ENCODE results near the gene LBX1. TPM values are rescaled to one million over a fixed set of nuclear protein-coding genes. Genes with fewer than 3 reads are reported as not detected.
"Not testable (repeated sequence)": the region's sequence is repeated elsewhere in the genome, so short reads cannot be mapped to it uniquely, and the experiment has no call there.

The LBX1 gene
- total RNA-seq, 1 donor from 2014 or later = not detected

DNA sequence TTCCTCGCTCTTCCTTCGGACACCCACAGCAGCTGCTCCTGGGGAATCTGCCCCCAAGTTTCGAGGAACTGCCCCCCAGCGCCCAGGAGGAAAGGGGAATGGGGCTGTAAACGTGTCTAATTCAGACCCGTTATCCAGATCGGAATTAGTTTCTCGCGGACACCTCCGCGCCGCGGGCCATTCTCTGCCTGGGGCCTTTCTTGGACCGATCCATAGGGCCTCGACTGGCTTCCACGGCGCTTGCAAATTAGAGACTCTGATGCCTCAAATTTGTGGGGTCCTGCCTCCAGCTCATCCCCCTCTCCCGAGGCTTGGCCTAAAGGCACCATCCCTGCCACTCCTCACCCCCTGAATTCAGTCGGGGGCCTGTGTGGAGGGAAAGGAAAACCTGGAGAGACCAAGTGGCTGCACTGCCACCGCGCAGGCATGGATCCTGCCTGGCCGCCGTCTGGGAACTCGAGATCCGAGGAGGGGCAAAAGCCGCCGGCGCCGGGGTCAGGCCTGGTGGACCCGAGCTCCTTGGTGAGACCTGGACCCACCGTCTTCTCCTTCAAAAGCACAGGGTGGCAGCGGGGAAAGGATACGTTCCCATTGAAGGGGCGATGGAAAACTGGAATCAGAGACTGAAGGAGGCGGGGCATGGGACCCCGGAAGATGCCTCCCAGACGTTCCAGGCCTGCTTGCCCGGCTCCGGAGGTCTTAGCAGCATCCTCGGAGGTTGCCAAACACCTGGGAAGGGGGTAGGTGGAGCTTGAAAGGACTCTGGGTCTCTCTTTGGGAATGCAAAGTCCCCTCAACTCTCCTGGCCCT, 13.7 kb downstream of the LBX1 start:
- Histone ChIP-seq H3K4me3 (no peak overlapping the region), H3K36me3 (no peaks in the 10 kb centered on the region), H3K27me3 (peaks cover 42% of the 10 kb centered on the region), H3K27ac (no peak overlapping the region), H3K4me1 (peaks cover 42% of the 10 kb centered on the region), H3K9me3 (no peaks in the 10 kb centered on the region)
- intact Hi-C loops (cut with DNase I) = loop anchor here (5.0 kb wide), 1 partner anchor 352 kb away; no protein-coding TSS in a partner anchor
- no peak for TF ChIP-seq POLR2A (IDR thresholded peaks at IDR 0.05)
- TF ChIP-seq, protein P1, sequence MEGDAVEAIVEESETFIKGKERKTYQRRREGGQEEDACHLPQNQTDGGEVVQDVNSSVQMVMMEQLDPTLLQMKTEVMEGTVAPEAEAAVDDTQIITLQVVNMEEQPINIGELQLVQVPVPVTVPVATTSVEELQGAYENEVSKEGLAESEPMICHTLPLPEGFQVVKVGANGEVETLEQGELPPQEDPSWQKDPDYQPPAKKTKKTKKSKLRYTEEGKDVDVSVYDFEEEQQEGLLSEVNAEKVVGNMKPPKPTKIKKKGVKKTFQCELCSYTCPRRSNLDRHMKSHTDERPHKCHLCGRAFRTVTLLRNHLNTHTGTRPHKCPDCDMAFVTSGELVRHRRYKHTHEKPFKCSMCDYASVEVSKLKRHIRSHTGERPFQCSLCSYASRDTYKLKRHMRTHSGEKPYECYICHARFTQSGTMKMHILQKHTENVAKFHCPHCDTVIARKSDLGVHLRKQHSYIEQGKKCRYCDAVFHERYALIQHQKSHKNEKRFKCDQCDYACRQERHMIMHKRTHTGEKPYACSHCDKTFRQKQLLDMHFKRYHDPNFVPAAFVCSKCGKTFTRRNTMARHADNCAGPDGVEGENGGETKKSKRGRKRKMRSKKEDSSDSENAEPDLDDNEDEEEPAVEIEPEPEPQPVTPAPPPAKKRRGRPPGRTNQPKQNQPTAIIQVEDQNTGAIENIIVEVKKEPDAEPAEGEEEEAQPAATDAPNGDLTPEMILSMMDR (IDR thresholded peaks at IDR 0.05) = no peak
- TF ChIP-seq POLR2AphosphoS5 (IDR thresholded peaks at IDR 0.05; ENCODE audit: insufficient read depth in 1 of 2, low read depth in 1 of 2) = no peak
- no peak for DNase-seq (ENCODE audit: extremely low spot score in 2 of 2)

DNA sequence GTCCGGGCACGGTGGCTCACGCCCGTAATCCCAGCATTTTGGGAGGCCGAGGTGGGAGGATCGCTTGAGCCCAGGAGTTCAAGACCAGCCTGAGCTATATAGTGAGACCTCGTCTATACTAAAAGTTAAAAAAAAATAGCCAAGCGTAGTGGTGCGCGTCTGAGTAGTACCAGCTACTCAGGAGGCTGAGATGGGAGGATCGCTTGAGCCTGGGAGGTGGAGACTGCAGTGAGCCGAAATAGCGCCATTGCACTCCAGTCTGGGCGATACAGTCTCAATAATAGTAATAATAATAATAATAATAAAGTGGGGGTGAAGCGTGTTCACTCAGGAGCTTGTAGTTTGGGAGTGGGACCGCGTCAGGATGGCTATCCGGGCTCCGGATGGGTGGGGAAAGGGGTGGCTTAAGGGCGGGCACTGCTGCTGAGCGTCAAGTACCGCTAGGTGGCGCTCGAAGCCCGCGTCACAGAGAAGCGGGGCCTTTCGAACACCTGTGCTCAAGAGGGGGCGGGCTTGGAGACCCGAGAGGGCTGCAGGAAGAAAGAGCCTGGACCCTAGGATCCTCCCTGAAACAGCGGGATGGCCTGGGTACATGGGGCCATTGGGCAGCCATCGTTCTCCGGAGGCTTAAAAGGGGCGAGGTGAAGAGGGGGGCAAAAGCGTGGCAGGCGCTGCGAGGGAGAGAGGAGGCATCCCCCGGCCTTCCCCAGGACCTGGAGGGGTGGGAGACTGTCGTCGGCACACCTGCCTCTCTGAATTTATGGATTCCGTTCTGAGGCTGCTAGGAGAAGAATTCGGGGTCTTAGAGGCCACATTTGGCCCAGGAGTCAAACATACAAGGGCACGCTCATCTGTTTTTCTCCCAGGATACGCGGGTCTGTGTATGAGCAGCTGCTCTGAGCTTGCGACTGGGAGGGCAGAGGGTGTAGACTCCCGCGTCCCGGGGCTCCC, 14.5 kb downstream of the LBX1 start:
- intact Hi-C loops (cut with DNase I) = loop anchor here (5.0 kb wide), 1 partner anchor 353 kb away; no protein-coding TSS in a partner anchor
- DNase-seq (ENCODE audit: extremely low spot score in 2 of 2) = no peak
- H3K4me1 ChIP-seq = peaks cover 42% of the 10 kb centered on the region

DNA sequence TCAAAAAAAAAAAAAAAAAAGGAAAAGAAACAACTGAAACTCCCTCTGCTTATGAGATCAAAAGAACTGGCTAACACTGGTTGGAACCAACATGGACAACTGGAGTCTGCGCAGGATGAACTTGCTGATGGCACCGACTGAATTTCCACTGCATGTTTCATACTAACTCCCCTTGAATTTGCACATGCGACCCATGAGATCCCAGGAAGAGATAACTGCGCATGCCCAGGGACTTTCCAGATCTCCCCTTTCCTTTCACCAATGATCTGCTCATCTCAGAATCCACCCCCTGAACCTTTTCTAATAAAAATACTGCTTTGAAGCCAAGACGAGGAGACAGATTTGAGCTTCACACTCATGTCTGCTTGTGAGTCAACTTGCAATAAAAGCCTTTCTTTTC, 20.7 kb downstream of the LBX1 start:
- DNase-seq (ENCODE audit: extremely low spot score in 2 of 2) = no peak
- Histone ChIP-seq H3K4me1 (no peaks in the 10 kb centered on the region), H3K4me3 (no peak overlapping the region), H3K27me3 (no peaks in the 10 kb centered on the region), H3K9me3 (no peaks in the 10 kb centered on the region), H3K27ac (no peak overlapping the region), H3K36me3 (no peaks in the 10 kb centered on the region)
- TF ChIP-seq POLR2A (IDR thresholded peaks at IDR 0.05) = no peak
- TF ChIP-seq POLR2AphosphoS5 (IDR thresholded peaks at IDR 0.05; ENCODE audit: insufficient read depth in 1 of 2, low read depth in 1 of 2) = no peak
- TF ChIP-seq, protein P1 (IDR thresholded peaks at IDR 0.05) = no peak
- intact Hi-C loops (cut with DNase I) = no loop called here

More for the DNA sequence above, 14.5 kb downstream of the LBX1 start:
- no peak overlapping the region for H3K27ac ChIP-seq
- H3K4me3 ChIP-seq = no peak overlapping the region
- H3K27me3 ChIP-seq = peaks cover 40% of the 10 kb centered on the region
- TF ChIP-seq POLR2A (IDR thresholded peaks at IDR 0.05) (no peak), POLR2AphosphoS5 (IDR thresholded peaks at IDR 0.05; ENCODE audit: insufficient read depth in 1 of 2, low read depth in 1 of 2) (no peak)
- TF ChIP-seq, protein P1 (IDR thresholded peaks at IDR 0.05) = peak; percentile 47 to 82 (median 66)
- no peaks in the 10 kb centered on the region for H3K36me3 ChIP-seq
- no peaks in the 10 kb centered on the region for H3K9me3 ChIP-seq

DNA sequence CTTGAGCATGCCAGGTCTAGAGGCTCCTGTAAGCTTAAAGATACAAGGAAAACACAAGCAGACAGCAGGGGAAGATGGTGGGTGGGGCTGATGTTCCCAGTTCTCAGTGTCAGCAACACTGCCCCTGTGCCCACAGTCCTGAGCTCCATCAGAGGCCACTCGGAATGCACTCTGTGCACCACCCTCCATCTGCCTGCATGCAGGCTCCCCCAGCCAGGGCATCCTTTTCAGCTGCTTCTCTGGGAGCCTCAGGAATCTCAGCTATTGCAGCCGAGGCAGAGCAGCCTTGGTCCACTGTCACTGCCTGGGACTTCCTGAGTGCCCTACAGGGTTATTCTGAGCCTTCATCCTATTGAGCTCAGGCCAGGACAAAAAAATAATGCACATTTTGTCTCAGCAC, 22.2 kb downstream of the LBX1 start:
- intact Hi-C loops (cut with DNase I) = no loop called here
- Histone ChIP-seq H3K4me1 (no peaks in the 10 kb centered on the region), H3K9me3 (no peaks in the 10 kb centered on the region), H3K36me3 (no peaks in the 10 kb centered on the region), H3K27me3 (no peaks in the 10 kb centered on the region), H3K27ac (no peak overlapping the region), H3K4me3 (no peak overlapping the region)
- TF ChIP-seq, protein P1 (IDR thresholded peaks at IDR 0.05) = no peak
- no peak for TF ChIP-seq POLR2A (IDR thresholded peaks at IDR 0.05)
- no peak for TF ChIP-seq POLR2AphosphoS5 (IDR thresholded peaks at IDR 0.05; ENCODE audit: insufficient read depth in 1 of 2, low read depth in 1 of 2)
- no peak for DNase-seq (ENCODE audit: extremely low spot score in 2 of 2)

DNA sequence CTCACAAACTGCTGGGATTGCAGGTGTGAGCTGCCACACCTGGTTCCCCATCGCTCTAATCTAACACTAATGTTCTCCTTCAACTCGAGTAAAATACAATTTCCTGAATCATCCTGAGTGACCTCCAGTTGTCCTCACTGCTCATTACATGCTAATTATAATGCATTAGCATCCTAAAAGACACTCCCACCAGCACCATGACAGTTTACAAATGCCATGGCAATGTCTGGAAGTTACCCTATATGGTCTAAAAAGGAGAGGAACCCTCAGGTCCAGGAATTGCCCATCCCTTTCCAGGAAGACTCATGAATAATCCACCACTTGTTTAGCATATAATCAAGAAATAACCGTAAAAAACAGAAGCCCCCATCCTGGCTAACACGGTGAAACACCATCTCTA, 26.6 kb downstream of the LBX1 start:
- H3K27ac ChIP-seq; H3K4me3 ChIP-seq; DNase-seq (ENCODE audit: extremely low spot score in 2 of 2); H3K27me3 ChIP-seq; intact Hi-C loops (cut with DNase I); H3K9me3 ChIP-seq; H3K4me1 ChIP-seq; H3K36me3 ChIP-seq: not testable (repeated sequence)

DNA sequence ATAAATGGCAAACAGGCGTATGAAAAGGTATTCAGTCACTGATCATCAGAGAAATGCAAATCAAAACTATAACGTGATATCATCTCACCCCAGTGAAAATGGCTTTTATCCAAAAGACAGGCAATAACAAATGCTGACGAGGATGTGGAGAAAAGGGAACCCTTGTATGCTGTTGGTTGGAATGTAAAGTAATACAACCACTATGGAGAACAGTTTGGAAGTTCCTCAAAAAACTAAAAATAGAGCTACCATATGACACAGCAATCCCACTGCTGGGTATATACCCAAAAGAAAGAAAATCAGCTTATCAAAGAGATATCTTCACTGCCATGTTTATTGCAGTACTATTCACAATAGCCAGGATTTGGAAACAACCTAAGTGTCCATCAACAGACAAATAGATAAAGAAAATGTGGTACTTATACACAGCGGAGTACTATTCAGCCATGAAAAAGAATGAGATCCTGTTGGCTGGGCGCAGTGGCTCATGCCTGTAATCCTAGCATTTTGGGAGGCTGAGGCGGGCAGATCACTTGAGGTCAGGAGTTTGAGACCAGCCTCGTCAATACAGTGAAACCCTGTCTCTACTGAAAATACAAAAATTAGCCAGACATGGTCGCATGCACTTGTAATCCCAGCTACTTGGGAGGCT, 30.8 kb downstream of the LBX1 start:
- intact Hi-C loops (cut with DNase I); H3K27me3 ChIP-seq; DNase-seq (ENCODE audit: extremely low spot score in 2 of 2); H3K9me3 ChIP-seq; H3K4me1 ChIP-seq; H3K4me3 ChIP-seq; H3K27ac ChIP-seq; H3K36me3 ChIP-seq: not testable (repeated sequence)

All from vagina (tissue), 2 donors.